Germinal center (tissue), 1 donor: ENCODE measurements around the gene NPHP1.
"Not testable (repeated sequence)": the region's sequence is repeated elsewhere in the genome, so short reads cannot be mapped to it uniquely, and the experiment has no call there.

Experiments used
- DNase-seq: peaks from one replicate; pipeline ENCODE4 v3.0.0; 2012; ENCODE audit warnings: mixed read lengths, low spot score

NPHP1 gene

DNA sequence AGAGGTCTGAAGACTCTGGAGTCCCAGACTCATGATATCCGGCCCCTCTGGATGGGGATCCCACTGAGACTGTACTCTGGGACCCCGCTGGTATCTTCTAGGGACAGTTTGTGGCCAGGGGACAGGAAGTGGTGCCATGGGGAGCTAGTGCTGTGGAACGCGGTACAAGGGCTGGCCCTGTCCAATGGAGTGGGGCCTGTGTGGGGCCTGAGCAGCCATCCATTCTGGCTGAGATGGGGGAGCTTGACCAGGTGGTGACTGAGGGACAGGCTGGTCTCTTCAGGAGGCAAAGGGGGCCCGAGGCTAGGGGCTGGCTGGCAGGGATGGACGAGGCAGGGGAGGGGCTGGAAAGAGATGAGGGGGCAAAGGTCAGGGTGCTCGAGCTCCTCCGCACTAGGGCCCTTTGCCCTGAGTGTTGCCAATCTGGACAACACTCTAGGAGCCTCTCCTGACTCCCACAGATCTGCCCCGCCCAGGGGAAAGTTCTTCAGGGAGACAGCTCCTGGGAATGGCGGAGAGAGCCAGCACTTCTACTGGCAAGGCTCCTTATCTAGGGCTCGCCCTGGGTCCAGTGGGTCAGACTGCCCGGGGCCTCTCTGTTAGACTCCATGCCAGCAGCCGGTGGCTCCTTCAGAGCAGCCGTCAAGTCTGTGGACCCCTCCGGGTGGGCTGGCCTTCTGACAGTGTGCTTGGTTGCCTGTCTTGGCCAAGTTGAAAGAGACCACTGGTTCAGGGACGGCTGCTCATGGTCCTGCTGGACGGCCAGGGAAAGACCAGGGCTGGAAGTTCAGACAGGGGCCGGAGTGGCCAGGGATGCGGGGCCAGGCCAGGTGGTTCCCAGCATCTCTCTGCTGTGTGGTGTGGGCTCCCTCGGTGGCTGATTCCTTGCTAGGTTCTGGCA, 101.5 kb downstream of the NPHP1 start:
- no peak for DNase-seq

DNA sequence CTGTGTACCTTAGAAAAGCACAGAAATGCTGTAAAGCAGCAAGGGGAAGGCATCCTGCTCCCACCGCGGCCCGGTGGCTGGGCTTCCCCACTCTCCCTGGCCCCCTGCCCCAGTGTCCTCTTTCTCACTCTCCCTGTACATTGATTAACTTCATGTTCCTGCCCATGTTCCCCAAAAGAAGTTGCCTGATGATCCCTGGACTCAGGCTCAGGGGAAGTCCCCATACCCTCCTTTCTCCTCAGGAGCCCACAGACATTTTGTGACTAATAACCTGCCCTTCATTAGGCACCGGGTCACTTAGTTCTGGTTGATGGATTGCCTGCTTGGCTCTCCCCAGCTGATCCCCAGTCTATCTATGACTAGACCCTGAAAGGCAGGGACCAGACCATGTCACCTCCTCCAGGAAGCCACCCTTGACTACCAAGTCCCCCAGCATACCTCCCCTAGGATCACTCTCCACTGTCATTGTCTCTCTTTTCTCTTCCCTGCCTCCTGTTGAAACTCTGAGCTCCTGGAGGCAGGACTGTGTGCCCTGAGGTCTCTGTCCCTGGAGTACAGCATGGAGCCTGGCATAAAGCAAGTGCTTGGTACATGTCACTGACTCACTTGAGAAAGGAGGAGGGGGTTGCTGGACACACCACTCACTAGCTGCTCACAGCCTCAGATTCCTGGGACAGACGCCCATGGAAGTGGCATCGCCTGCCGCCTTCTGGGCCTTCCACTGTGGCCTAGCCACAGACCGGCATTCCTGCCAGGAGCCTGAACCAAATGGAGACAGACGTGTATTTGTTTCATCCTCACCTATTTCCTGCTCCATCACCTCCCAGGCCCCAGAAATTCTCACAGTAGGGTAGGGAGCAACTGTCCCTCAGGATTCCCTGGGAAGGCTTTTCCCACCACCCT, 102.7 kb downstream of the NPHP1 start:
- DNase-seq = no peak

DNA sequence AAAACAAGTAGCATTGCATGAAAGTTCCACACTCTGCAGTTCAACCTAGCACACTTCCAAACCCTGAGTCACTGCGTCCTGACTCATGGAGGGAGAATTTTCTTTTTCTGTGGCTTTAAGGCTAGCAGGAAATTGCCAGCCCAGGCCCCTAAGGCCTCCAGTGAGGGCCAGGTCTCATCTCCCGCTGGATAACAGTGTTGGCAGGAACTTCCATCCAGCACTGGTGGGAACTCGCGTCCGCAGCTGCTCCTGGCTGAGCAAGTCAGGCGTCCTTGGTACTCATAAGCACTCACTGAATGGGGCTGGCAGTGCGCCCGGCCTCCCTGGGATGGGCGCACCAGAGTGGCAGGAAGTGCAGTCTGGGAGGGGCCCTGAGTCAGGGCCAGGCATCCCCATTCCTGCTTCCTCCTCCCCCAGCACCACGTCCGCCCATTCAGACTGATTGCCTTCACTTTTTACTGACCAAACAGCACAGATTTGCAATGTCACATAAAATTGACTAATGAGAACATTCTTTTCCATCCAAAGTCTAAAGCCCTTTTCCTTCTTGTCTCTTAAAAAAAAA, 103.5 kb downstream of the NPHP1 start:
- no peak for DNase-seq

DNA sequence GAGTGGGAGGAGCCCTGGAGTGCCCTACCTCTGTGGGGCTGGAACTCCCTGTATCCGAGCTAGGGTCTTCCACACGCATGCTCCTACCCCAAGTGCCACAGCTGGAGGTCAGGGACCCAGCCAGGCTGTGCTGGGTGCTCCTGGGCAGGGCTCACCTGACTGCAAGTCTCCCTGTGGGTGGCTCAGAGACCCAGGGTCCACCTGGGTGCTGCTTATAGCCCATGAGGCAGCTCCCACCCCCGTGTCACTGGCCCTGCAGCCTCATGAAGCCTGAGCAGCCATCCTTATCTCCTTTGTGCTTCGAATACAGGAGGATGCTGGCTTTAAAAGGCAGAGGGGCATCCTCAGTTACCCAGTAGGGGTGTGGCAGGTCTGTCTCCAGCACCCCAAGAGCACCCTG, 103.9 kb downstream of the NPHP1 start:
- DNase-seq = not testable (repeated sequence)

DNA sequence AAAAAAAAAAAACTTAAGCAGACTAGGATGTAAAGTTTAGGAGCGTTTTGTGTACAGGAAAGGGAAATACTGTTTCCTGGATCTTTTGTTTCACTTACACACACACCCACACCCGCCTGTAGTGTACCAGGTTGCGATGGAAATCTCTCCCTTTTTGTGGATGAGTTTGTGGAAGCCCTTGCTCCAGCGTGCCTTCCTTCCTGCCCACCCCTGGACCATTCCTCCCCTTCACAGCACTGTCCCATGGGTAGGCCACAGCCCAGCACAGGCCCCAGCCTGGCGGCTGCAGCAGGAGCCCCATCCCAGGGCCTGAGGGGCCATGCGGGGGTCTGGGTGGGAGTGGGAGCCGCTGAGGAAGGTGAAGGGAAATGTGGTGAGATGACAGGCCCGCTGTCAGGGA, 104.3 kb downstream of the NPHP1 start:
- no peak for DNase-seq

DNA sequence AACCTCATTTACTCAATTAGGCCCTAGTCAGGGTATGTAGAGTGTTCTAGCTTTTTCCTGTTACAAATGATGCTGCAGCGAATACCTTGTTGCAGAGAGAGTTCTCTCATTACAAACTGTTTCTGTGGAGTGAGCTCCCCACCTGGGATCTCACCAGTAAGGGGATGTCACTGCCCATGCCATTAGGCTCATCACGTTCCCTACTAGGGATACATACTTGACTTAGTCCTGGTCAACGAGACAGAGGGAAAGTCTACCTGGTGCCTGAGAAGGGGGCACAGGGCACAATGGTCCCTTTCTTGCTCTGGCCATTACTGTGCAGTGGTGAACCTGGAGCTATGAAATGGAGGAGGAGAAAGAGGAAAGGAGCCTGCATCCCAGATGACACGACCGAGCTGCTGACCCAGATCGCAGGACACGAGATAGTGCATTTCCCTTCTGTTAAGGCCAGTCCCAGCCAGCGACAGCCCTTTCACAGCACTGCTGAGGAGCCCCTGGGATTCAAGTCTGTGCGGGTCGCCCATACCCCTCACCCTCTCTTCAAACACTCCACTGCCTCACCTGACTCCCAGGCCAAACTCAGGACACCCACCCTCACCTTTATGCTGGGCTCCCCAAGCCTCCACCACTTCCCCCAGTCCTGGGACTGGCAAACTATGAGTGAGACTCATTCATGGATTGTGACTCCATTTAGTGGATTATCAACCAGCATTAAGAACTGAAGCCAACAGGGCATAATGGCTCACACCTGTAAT, 105.2 kb downstream of the NPHP1 start:
- DNase-seq = no peak

DNA sequence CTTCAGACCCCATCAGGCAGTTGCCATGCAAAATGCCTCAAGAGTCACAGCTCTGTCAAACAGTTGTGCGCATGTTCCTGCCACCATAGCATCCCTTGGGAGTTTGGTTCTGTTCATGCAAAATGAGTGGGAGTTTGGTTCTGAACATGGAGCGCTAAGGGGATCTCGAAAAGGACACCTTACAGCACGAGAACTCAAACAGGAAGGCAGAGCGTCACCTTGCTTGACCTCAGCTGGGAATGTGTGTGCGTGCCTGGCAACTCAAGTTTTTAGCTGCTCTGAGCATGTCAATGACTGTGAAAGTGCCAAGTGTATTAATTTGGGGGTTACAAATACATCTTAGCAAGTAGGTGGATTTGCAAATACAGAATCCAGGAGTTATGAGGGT, 105.8 kb downstream of the NPHP1 start:
- DNase-seq = no peak

DNA sequence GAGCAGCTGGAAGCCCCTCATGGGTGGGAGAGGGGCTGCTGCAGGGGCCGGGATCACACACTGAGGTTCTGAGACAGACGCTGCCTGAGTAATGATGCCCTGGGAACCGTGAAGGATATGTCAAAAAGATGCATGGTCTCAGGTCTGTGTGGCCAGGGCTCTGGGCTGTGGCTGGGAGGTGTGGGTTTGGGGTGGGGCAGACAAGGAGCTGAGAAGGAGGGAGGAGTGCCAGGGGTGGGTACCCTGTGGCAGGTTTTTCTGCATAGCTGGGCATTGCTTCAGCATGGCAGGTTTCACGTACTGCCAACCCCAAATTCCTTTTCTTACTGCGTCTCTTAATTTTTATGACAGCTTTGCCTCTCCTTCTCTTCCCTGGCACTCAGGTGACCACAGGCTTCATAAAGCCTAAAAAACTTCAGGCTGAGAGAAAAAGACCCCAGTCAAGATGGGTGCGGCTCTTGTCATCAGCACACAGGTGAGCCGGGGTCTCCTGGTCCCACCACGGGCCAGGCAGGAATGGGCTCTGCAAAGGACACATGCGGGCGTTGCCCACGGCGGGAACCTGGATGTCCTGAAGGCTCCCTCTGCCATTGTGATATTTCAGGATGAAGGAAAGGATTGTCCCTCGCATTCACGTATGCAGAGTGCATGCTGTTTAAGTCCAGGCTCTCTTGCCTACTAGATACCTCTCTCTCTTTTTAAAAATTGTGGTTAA, 107.2 kb downstream of the NPHP1 start:
- DNase-seq = no peak

DNA sequence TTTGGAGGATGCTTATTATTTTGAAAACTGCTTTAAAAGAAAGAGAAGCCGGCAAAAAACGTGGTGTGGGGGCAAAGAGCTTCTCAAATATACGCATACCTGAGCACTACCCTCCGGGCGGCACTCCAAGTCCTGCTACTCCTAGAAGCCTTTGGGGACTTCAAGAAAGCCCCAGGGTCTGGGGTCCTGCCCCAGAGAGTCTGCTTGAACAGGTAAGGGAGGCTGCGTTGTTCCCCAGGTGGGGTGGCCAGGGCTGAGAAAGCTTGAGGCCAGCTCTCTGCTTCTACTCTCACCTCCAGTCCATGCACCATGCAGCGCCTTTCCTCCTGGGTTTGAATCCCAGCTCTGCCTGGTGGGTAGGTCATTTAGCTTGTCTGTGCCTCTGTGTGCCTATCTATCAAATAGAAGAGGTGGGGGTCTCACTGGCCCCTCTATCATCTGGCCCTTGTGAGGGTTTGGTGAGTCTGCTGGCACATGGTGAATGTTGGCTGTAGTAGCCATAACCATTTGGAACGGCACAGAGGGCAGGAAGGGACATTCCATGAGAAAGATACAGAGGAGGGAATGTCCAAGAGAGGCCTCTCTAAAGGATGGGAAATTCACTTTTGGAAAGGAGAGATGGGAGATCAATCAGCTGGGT, 108.7 kb downstream of the NPHP1 start:
- no peak for DNase-seq

DNA sequence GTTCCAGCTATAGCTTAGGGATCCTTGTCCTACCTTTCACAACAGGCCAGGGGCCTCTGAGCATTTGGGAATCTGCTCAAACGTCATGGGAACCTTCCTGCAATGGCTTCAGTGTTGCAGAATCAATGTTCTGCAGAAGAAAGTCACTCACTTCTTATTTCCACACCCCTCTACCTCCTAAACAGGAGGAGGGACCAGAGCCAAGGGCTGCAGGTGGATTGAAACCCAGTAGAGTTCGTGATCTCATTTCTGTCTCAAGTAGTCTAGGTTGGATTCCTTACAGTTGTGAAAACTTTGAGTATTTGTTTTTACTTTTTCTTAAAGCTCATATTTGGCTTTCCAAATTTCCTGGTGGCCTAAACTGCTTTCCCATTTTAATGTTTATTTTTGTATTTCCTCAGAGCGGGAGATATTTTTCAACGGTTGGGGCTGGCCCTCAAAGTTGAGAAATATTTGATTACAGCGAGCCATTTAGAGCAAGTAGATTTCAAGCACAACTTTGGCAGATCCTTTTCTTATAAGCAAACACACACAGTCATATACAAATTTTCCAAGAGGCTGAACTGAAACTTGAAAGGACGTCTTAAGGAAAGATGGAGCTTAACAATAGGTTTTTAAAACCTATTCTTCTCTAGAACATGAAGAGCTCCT, 109.8 kb downstream of the NPHP1 start:
- DNase-seq = not testable (repeated sequence)

DNA sequence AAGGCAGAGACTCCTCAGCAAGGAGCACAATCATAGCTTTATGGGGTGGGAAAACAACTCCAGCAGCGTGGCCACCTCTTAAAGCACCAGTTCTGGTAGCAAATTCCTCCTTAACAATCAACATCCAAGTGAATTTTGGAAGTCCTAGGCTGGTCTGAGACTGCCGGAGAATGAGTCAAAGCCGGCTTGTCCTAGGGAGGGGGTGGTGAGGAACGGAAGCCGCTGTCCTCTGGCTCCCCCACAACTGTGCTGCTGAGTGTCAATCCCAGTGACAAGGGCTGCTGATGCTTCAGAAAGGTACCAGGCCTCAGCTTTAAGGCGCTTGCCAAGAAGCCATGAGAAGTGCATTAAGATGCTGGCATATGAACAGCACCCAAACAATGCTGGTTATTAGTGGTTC, 110.9 kb downstream of the NPHP1 start:
- not testable (repeated sequence) for DNase-seq

DNA sequence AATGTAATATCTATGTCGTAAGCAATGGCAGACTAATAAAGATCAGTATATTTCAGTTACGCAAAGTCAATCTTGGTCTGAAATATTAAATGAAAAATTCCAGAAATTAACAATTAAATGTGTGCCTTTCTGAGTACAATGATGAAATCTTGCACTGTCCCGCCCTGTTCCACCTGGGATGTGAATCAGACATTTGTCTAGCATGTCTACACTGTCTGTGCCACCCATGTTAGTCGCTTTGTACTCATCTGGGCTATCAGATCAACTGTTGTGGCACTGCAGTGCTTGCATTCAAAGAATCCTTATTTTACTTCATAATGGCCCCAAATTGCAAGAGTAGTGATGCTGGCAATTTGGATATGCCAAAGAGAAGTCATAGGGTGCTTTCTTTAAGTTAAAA, 114.6 kb downstream of the NPHP1 start:
- not testable (repeated sequence) for DNase-seq

DNA sequence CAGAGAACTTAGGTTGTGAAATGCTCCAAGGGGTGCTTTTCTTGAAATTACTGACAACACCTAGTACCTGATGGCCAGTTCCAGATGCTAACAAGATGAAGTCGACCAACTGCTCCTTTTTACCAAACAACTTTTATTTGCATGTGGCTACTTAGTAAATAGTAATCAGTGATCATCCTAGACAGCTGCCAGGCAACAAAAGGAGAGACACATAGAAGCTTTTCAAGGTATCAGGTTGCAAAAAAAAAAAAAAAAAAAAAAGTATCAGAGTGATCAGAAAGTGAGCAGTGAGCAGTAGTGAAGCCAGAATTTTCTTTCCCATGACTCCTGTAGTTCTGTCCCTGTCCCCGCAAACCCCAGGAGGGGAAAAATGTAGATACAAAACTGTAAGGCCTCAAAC, 121.1 kb downstream of the NPHP1 start:
- not testable (repeated sequence) for DNase-seq

DNA sequence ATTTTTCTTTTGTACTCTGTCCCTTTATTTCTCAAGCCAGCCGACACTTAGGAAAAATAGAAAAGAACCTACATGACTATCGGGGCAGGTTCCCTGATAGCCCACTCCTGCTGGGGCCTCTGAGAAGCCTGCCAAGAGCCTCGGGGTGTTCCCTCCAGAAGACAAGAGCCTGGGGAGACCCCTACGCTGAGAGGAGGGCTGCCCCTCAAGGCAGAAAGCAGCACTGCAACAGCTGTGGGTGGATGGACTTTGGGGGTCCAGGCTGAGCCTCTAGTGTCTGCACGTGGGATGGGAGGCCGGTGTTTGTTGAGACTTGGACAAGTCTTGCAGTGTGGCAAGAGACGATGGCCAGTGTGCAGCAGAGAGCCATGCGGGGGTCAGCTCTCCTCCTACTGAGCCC, 121.7 kb downstream of the NPHP1 start:
- not testable (repeated sequence) for DNase-seq

DNA sequence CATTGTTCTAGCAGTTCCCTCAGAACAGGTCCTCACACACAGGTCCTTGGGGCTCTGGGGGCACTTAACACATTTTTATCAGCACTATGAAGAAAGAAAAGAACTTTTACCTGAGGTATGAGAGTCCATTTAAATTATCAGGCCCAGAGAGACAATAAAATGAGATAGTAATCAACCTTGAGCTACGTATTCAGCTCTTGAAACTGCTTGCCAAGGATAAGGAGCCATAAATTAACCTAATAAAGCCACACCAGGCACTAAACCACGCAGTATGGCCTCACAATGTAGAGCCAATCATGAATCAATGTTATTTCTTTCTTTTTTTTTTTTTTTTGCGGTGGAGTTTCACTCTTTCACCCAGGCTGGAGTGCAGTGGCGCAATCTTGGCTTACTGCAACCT, 126.7 kb downstream of the NPHP1 start:
- not testable (repeated sequence) for DNase-seq

DNA sequence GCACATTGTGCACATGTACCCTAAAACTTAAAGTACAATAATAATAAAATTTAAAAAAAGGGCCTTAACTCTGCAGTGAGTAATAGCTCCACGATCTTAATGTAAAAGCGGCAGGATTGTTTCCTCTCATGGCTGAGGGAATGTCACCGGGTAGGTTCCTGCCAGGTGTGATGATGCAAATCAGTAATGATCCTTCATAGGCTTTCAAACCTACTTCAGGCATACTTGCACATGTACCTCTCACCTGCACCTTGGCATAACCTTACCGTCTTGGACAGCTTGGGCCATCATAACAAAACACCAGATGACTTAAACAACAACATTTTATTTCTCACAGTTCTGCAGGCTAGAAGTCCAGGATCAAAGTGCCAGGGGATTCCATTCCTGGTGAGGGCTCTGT, 128.9 kb downstream of the NPHP1 start:
- not testable (repeated sequence) for DNase-seq
